Measurements from ENCODE around the gene SLC6A19. TPM values are rescaled to one million over a fixed set of nuclear protein-coding genes. Genes with fewer than 3 reads are reported as not detected.

Gene SLC6A19
- total and polyA plus RNA-seq, 10 of the 15 experiments (the other 5 are each of a cell fraction or from before 2014, with no cell fraction given) = 0.01 to 0.03 TPM; not detected in 8

GRCh38 chr5:1259806-1260480 is 58.5 kb downstream of the SLC6A19 start:
- H3K27ac ChIP-seq (ENCODE audit: control insufficient read depth, insufficient read depth) = no peak overlapping the region
- BruUV-seq (replicated peaks) = no TSS peak
- H3K36me3 ChIP-seq (ENCODE audit: control insufficient read depth in 2 of 2, insufficient read depth in 2 of 2, low read length in 1 of 2) = peaks cover 0 to 3% of the 10 kb centered on the region in 2 experiments; a peak in 2 of 4 replicates
- in situ Hi-C loops (cut with MboI) (no loop called here), intact Hi-C loops (cut with micrococcal nuclease; ENCODE audit: unreplicated experiment) (loop anchor here (5.0 kb wide), 1 partner anchor 52 kb away; no protein-coding TSS in a partner anchor)
- DNase-seq (ENCODE audit: low read depth, low spot score) = no peak
- H4K20me1 ChIP-seq (ENCODE audit: control insufficient read depth, insufficient read depth) = no peaks in the 10 kb centered on the region
- H3K9ac ChIP-seq (ENCODE audit: control insufficient read depth, insufficient read depth, low read length) = no peak overlapping the region
- H2AFZ ChIP-seq (ENCODE audit: control insufficient read depth, low read depth, low read length) = no peak overlapping the region
- TF ChIP-seq HSF1 (IDR thresholded peaks at IDR 0.05; ENCODE audit: low read depth, low read length) = no peak
- TF ChIP-seq IKZF1 (conservative IDR thresholded peaks at IDR 0.05) = no peak
- no peak for TF ChIP-seq PAX8 (IDR thresholded peaks at IDR 0.05)
- TF ChIP-seq FOS (IDR thresholded peaks at IDR 0.05; ENCODE audit: borderline replicate concordance, extremely low read depth, insufficient read length) = no peak
- no peak for TF ChIP-seq BHLHE40 (IDR thresholded peaks at IDR 0.05; ENCODE audit: borderline replicate concordance in 1 of 2, low read depth in 2 of 2, low read length in 1 of 2)
- TF ChIP-seq HDGF (IDR thresholded peaks at IDR 0.05) = no peak
- no peak overlapping the region for H3K4me3 ChIP-seq
- WGBS (ENCODE audit: insufficient coverage, insufficient replicate concordance, low lambda C conversion rate, missing lambda C conversion rate) = 60% methylated on average over 20 of the region's 23 CpGs
- SMC1A ChIA-PET (ENCODE audit: uncharacterized antibody, unreplicated experiment) = no interaction called here
- no peaks in the 10 kb centered on the region for H3K9me3 ChIP-seq (replicated peaks; ENCODE audit: control insufficient read depth, insufficient read depth, low read length)
- CTCF ChIA-PET = no interaction called here
- H3K27me3 ChIP-seq (replicated peaks in 1 of 2; ENCODE audit: control insufficient read depth in 2 of 2, insufficient read depth in 2 of 2, low read length in 1 of 2) = no peaks in the 10 kb centered on the region
- no peak for FAIRE-seq
- no peaks in the 10 kb centered on the region for H3K79me2 ChIP-seq (ENCODE audit: control insufficient read depth, insufficient read depth, low read length)
- no peak overlapping the region for H3K4me2 ChIP-seq (ENCODE audit: control insufficient read depth, insufficient read depth)
- RAD21 ChIA-PET (ENCODE audit: unreplicated experiment) = no interaction called here
- H3K4me1 ChIP-seq (ENCODE audit: control insufficient read depth, insufficient read depth, low read length) = no peaks in the 10 kb centered on the region
- ATAC-seq = no peak
- POLR2A ChIA-PET = no interaction called here

Measured in GM12878 (cell line).